ENCODE results near the gene AGXT.

- no peak for TF ChIP-seq REST (IDR thresholded peaks at IDR 0.05; ENCODE audit: insufficient read depth in 1 of 2, low read depth in 2 of 2, low read length in 2 of 2)
- TF ChIP-seq POLR2AphosphoS5 (IDR thresholded peaks at IDR 0.05; ENCODE audit: low read depth, low read length), result no peak
- no peak for TF ChIP-seq SIN3A (IDR thresholded peaks at IDR 0.05; ENCODE audit: borderline replicate concordance, insufficient read depth, low read length)
Measured at GRCh38 chr2:240904216-240905175, 35.9 kb downstream of the AGXT start.
